IgD-negative memory B cell (primary cell): ENCODE data around the gene SYCE3. TPM values are rescaled to one million over a fixed set of nuclear protein-coding genes. Genes with fewer than 3 reads are reported as not detected.
"Not testable (repeated sequence)": the region's sequence is repeated elsewhere in the genome, so short reads cannot be mapped to it uniquely, and the experiment has no call there.

Experiments
- H3K27ac Mint-ChIP-seq, 3 donors: one replicate each; pipeline ENCODE4 v1.8.0; 2020 to 2022; ENCODE audit warnings: mild to moderate bottlenecking in 3 of 3, mixed read lengths in 3 of 3, moderate library complexity in 1 of 3
- H3K27me3 Mint-ChIP-seq: one replicate; pipeline ENCODE4 v1.8.0; 2021; ENCODE audit warnings: mixed read lengths
- H3K36me3 Mint-ChIP-seq: one replicate; pipeline ENCODE4 v1.8.0; 2020; ENCODE audit warnings: mild to moderate bottlenecking, mixed read lengths
- H3K4me1 Mint-ChIP-seq, 3 donors: one replicate each; pipeline ENCODE4 v1.8.0; 2020 to 2022; ENCODE audit warnings: mixed read lengths in 3 of 3, mild to moderate bottlenecking in 1 of 3
- H3K4me3 Mint-ChIP-seq, 4 donors: one replicate each; pipeline ENCODE4 v1.8.0; 2020 to 2022; ENCODE audit warnings: mild to moderate bottlenecking in 4 of 4, mixed read lengths in 4 of 4, moderate library complexity in 3 of 4
- H3K9me3 Mint-ChIP-seq, 3 donors: one replicate each; pipeline ENCODE4 v1.8.0; 2020 to 2021; ENCODE audit warnings: mixed read lengths in 3 of 3, mild to moderate bottlenecking in 1 of 3
- polyA plus RNA-seq: library from polyadenylated mRNA; unstranded; fragments of 300-500 nt; fragmentation: Illumina TruSeq; gene quantifications from one replicate; pipeline ENCODE4 v1.2.3, GENCODE V29; 2021

SYCE3 gene
- polyA plus RNA-seq, 1 donor from 2014 or later: not detected

DNA sequence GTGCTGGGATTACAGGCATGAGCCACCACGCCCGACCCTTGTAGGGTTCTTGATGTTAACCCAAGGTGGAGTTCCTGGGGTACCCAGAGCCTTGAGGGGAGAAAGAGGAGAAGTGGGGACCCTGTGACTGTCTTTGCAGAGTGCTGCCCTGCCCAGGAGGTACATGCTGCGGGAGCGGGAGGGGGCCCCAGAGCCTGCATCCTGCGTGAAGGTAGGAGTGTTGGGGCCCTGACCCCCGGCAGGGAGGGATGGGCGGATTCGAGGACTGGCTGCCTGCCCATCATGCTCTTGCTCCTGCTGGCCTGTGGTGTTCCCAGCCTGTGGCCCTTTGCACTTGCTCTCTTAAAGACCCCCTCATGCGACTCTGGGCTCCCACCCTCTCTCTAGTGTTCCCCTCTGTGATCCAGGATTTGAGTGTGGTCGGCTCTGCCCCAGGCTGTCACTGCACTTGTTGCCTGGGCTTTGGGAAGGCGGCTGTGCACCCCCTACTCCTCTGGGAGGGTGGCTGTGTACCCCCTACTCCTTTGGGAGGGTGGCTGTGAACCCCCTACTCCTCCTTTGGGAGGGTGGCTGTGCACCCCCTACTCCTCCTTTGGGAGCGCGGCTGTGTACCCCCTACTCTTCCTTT, 41.8 kb downstream of the SYCE3 start:
- H3K36me3 Mint-ChIP-seq: no peaks in the 10 kb centered on the region
- no peaks in the 10 kb centered on the region for H3K27me3 Mint-ChIP-seq
- no peak overlapping the region for H3K4me3 Mint-ChIP-seq
- H3K4me1 Mint-ChIP-seq: peaks cover 4 to 6% (median 5%) of the 10 kb centered on the region in 3 donors
- H3K27ac Mint-ChIP-seq: no peak overlapping the region
- no peaks in the 10 kb centered on the region for H3K9me3 Mint-ChIP-seq

DNA sequence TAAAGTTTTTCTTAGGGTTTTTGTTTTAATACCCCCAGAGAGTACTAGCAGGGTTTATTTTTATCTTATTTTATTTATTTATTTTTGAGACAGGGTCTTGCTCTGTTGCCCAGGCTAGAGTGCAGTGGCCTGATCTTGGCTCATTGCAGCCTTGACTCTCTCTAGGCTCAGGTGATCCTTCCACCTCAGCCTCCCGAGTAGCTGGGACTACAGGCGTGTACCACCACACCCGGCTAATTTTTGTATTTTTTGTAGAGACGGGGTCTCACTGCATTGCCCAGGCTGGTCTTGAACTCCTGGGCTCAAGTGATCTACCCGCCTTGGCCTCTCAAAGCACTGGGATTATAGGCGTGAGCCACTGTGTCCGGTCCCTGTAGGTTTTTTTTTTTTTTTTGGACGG, 42.5 kb downstream of the SYCE3 start:
- H3K27ac Mint-ChIP-seq: peak overlapping the region in 1 of 3 donors; percentile 39
- H3K36me3 Mint-ChIP-seq, H3K4me3 Mint-ChIP-seq, H3K27me3 Mint-ChIP-seq, H3K9me3 Mint-ChIP-seq, H3K4me1 Mint-ChIP-seq: not testable (repeated sequence)

DNA sequence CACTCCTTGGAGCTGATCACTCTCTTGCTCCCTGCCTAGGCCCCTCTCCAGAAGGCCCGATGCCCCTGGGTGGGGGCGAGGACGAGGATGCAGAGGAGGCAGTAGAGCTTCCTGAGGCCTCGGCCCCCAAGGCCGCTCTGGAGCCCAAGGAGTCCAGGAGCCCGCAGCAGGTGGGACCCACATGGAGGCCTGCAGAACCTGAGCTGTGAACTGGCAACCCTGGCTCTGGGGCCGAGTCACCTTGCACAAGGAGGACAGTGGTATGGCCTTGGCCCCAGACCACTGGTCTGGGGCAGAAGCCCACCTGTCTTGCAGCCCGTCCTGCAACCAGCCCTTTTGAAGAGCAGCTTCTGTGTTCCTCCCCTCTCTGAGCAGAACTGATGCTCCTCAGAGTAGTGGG, 43.6 kb downstream of the SYCE3 start:
- Mint-ChIP-seq H3K27me3 (no peaks in the 10 kb centered on the region), H3K27ac (no peak overlapping the region), H3K9me3 (no peaks in the 10 kb centered on the region), H3K36me3 (no peaks in the 10 kb centered on the region), H3K4me3 (no peak overlapping the region), H3K4me1 (peaks cover 0 to 4% (median 3%) of the 10 kb centered on the region in 3 donors)

DNA sequence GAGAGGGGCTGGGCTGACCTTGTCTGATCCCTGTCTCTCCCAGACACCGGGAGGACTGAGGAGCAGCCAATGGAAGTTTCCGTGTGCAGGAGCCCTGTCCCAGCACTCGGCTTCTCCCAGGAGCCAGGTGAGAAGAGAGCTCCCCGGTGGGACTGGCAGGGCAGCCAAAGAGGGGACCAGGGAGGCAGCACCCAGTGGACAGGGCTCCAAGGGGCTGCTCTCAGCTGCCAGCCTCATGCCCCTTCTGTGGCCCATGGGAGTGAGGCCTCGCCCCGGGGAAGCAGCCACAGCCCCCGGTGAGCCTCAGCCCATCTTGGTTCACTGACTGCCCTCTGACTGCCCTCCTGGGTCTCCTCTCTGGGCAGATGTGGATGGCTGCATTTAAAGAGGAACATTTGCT, 44.1 kb downstream of the SYCE3 start:
- H3K4me3 Mint-ChIP-seq: no peak overlapping the region
- H3K36me3 Mint-ChIP-seq: no peaks in the 10 kb centered on the region
- no peaks in the 10 kb centered on the region for H3K27me3 Mint-ChIP-seq
- peaks cover 0 to 5% (median 3%) of the 10 kb centered on the region in 3 donors for H3K4me1 Mint-ChIP-seq
- H3K27ac Mint-ChIP-seq: no peak overlapping the region
- H3K9me3 Mint-ChIP-seq: no peaks in the 10 kb centered on the region

DNA sequence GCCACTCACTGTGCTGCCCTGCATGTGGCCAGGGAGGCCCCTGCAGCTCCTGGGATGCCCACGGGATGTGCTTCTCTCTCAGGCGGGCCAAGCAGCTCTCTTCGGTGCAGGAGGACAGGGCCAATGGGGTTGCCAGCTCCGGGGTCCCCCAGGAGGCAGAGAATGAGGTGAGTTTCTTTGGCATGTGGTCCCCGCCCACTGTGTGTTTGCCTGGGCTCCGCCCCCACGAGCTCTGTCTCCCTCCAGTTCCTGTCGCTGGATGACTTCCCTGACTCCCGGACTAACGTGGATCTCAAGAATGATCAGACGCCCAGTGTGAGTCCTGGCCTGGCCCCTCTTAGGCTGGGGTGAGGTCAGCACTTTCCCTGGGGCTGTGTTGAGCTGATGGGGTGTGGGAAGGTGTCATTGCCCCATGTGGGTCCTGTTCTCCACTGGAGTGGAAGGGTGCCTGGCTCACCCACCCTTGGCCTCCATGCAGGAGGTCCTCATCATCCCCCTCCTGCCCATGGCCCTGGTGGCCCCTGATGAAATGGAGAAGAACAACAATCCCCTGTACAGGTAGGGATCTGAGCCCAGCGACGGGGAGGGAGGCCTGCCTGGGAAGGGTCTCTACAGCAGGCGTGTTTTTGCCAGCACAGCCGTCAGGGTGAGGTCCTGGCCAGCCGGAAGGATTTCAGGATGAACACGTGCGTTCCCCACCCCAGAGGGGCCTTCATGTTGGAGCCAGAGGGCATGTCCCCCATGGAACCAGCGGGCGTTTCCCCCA, 45.0 kb downstream of the SYCE3 start:
- H3K4me1 Mint-ChIP-seq: peaks cover 0 to 5% (median 3%) of the 10 kb centered on the region in 3 donors
- no peak overlapping the region for H3K4me3 Mint-ChIP-seq
- H3K27ac Mint-ChIP-seq: no peak overlapping the region
- H3K9me3 Mint-ChIP-seq: no peaks in the 10 kb centered on the region
- no peaks in the 10 kb centered on the region for H3K27me3 Mint-ChIP-seq
- H3K36me3 Mint-ChIP-seq: no peaks in the 10 kb centered on the region

DNA sequence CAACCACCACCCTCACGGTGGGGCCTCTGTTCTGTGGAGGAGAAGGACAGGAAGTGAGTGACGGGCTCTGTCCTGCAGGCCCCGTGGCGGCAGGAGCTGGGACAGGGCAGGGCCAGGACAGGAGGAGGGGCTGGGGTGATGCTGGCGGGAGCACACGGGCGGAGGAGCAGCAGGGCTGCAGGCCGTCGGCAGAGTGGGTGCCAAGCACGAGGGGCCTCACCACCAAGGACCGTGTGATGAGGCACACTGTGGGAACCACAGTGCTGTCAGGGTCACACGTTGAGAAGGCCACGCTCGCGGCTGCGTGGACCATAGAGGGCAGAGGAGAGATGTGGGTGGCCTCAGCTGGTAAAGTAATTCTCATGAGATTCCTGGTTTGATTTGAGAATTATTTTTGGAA, 45.8 kb downstream of the SYCE3 start:
- no peaks in the 10 kb centered on the region for H3K27me3 Mint-ChIP-seq
- H3K36me3 Mint-ChIP-seq: no peaks in the 10 kb centered on the region
- no peaks in the 10 kb centered on the region for H3K9me3 Mint-ChIP-seq
- H3K4me1 Mint-ChIP-seq: peaks cover 0 to 5% (median 3%) of the 10 kb centered on the region in 3 donors
- no peak overlapping the region for H3K4me3 Mint-ChIP-seq
- H3K27ac Mint-ChIP-seq: no peak overlapping the region

DNA sequence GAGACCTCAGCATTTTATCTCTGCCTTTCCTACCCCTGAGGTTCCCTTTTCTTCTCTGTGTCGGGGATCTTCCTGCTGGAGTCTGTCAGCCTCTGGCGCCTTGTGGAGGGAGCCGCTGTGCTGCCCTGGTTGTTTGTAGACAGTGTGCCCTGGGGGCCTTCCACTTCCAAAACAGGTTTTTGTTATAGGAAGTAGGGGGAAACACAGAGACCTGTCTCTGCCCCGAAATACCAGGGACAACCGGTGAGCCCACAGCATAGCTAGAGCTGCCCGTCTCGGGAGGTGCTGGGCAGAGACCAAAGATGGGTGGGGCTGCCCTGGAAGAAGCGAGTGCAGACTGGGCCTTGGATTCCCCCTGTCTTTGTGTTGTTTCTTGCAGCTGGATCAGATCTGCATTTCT, 46.7 kb downstream of the SYCE3 start:
- peaks cover 0 to 5% (median 3%) of the 10 kb centered on the region in 3 donors for H3K4me1 Mint-ChIP-seq
- H3K4me3 Mint-ChIP-seq: no peak overlapping the region
- no peaks in the 10 kb centered on the region for H3K9me3 Mint-ChIP-seq
- peak overlapping the region in 1 of 3 donors; percentile 42 for H3K27ac Mint-ChIP-seq
- H3K36me3 Mint-ChIP-seq: no peaks in the 10 kb centered on the region
- no peaks in the 10 kb centered on the region for H3K27me3 Mint-ChIP-seq

DNA sequence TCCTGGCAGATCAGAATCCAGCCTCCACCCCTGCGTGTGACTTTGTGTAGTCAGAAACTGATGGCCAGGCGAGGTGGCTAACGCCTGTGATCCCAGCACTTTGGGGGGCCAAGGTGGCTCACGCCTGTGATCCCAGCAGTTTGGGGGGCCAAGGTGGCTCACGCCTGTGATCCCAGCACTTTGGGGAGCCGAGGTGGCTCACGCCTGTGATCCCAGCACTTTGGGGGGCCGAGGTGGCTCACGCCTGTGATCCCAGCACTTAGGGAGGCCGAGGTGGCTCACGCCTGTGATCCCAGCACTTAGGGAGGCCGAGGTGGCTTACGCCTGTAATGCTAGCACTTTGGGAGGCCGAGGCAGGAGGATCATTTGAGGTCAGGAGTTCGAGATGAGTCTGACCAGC, 49.5 kb downstream of the SYCE3 start:
- Mint-ChIP-seq H3K4me3 (no peak overlapping the region), H3K36me3 (no peaks in the 10 kb centered on the region), H3K4me1 (peaks cover 9 to 14% (median 11%) of the 10 kb centered on the region in 3 donors), H3K9me3 (no peaks in the 10 kb centered on the region), H3K27ac (peak overlapping the region in 2 of 3 donors; percentile 16 to 46), H3K27me3 (no peaks in the 10 kb centered on the region)

DNA sequence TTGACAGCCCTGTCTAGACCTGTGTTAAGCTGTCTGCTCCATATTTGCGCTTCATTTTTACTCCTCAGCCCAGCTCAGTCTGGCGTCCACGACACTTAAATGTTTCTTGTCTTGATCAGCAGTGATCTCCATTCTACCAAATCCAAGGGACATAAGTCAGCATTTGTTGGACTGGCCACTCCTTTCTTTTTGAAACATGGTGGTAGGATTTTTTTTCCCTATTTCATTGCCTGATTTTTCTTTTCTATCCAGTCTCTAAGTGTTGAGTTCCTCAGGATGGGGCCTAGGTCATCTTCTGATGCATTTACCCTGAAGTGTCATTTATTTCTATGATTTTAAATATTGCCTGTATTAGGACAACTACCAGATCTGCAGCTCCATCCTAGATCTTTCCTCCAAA, 53.8 kb downstream of the SYCE3 start:
- Mint-ChIP-seq H3K4me1 (peaks cover 9 to 14% (median 11%) of the 10 kb centered on the region in 3 donors), H3K4me3 (peak overlapping the region; percentile 90 to 99 (median 95)), H3K36me3 (no peaks in the 10 kb centered on the region), H3K27me3 (no peaks in the 10 kb centered on the region), H3K9me3 (no peaks in the 10 kb centered on the region), H3K27ac (peak overlapping the region; percentile 84 to 98 (median 97))

DNA sequence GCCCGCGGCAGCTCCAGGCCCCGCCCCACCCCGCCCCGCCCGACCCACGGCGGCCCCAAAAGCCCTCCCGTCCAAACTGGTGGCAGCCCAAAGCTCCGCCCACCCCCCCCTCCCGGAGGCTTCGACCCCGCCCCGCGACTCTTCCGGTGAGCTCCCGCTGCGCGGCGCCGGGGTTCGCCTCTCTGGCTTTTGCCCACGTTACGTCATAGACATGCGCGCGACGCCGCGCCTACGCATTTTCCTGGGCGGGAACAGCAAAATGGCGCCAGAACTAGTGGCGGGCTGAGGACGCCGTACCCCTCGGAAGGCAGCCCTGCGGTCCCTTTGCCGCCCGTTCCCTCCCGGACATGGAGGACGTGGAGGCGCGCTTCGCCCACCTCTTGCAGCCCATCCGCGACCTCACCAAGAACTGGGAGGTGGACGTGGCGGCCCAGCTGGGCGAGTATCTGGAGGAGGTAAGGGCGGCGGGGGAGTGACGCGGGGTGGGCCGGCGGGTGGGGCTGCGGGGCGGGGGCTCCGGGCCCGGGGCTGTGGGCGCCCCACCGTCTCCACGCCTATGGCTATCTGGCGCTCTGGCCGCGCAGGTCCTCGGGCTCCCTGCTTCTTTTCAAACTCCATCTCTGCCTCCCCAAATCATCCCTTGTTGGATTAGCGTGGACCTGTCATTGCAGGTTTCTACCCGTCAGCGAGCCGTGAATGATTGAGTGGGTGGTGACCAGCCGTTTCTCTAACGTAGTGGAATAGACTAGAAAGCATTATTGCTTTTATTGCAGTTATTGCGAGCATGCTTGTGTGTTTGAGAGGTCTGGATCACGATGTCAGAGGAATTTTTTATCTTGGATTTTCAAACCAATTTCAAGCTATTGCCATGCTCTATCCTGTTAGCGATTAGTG, 54.5 kb downstream of the SYCE3 start, which contains the start of gene NCAPH2:
Gene NCAPH2 (plus strand): TSS at position 234 of the 894 bp plus-strand sequence. CDS start 114 bp downstream, at position 348.
- H3K4me1 Mint-ChIP-seq: peaks cover 9 to 14% (median 10%) of the 10 kb centered on the region in 3 donors
- no peaks in the 10 kb centered on the region for H3K27me3 Mint-ChIP-seq
- H3K4me3 Mint-ChIP-seq: peak within 1 kb of the TSS; percentile 94 to 99 (median 96)
- no peaks in the 10 kb centered on the region for H3K9me3 Mint-ChIP-seq
- H3K36me3 Mint-ChIP-seq: no peaks in the 10 kb centered on the region
- peak within 1 kb of the TSS; percentile 94 to 98 (median 97) for H3K27ac Mint-ChIP-seq

DNA sequence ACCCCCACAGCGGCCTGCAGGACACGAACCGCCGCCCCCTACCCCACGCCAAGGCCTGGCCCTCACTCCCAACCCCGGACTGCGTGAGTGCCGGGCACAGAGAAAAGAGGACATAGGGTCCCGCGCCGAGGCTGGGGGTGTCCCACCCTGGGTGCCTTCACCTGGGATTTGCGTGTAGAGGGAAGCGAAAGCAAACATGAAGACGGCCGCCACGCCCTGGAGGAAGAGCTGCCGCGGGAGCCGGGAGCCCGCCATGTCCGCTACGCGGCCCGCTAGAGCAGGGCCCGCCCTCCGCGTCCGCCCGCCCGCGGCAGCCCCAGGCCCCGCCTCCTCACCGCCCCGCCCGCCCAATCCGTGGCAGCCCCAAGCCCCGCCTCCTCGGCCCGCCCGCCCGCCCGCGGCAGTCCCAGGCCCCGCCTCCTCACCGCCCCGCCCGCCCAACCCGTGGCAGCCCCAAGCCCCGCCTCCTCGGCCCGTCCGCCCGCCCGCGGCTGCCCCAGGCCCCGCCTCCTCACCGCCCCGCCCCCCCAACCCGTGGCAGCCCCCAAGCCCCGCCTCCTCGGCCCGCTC, 55.2 kb downstream of the SYCE3 start, which contains the start of gene LMF2:
Gene LMF2 (minus strand): TSS at position 282 of the 570 bp plus-strand sequence. CDS start 27 bp downstream, at position 255.
- no peaks in the 10 kb centered on the region for H3K36me3 Mint-ChIP-seq
- H3K4me3 Mint-ChIP-seq: peak within 1 kb of the TSS; percentile 94 to 99 (median 96)
- peak within 1 kb of the TSS; percentile 94 to 98 (median 97) for H3K27ac Mint-ChIP-seq
- no peaks in the 10 kb centered on the region for H3K27me3 Mint-ChIP-seq
- H3K4me1 Mint-ChIP-seq: peaks cover 9 to 14% (median 10%) of the 10 kb centered on the region in 3 donors
- H3K9me3 Mint-ChIP-seq: no peaks in the 10 kb centered on the region

DNA sequence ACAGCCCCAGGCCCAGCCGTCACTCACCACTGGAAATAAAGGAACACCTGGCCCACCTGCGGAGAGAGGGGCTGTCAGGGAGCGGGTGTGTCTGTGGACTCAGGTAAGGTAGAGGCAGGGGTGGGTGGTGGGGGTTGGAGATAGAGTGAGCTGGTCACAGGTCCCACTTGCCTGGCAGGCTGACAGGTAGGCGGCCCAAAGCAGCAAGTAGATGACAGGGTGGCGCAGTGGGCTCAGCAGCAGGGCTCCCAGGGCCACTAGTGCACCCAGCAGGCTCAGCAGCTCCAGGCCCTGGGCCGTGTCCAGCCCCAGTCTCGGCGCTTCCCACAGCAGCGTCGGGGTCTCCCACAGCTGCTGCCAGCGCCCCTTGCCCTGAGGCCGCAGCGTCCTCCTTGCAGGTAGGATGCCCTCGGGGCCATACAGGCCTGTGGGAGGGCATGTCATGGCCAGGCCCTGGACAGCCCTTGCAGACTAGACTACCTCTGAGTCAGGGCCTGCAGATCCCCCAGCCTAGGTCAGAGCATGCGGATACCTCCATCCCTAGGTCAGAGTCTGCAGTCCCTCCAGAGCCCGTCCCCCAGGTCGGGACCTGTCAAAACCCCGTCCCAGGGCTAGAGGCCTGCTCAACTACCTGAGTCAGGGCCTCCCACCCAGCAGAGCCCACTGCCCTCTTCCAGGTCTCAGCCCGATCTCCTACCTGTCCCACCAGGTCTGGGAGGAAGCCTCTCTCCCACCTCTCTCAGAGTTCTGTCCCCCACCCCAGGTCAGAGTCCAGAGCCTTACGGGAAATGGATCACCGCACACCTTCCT, 55.9 kb downstream of the SYCE3 start:
- Mint-ChIP-seq H3K4me3 (peak overlapping the region; percentile 94 to 98 (median 96)), H3K27me3 (no peaks in the 10 kb centered on the region), H3K27ac (peak overlapping the region; percentile 92 to 94 (median 93)), H3K9me3 (no peaks in the 10 kb centered on the region), H3K4me1 (peaks cover 9 to 14% (median 11%) of the 10 kb centered on the region in 3 donors), H3K36me3 (no peaks in the 10 kb centered on the region)

DNA sequence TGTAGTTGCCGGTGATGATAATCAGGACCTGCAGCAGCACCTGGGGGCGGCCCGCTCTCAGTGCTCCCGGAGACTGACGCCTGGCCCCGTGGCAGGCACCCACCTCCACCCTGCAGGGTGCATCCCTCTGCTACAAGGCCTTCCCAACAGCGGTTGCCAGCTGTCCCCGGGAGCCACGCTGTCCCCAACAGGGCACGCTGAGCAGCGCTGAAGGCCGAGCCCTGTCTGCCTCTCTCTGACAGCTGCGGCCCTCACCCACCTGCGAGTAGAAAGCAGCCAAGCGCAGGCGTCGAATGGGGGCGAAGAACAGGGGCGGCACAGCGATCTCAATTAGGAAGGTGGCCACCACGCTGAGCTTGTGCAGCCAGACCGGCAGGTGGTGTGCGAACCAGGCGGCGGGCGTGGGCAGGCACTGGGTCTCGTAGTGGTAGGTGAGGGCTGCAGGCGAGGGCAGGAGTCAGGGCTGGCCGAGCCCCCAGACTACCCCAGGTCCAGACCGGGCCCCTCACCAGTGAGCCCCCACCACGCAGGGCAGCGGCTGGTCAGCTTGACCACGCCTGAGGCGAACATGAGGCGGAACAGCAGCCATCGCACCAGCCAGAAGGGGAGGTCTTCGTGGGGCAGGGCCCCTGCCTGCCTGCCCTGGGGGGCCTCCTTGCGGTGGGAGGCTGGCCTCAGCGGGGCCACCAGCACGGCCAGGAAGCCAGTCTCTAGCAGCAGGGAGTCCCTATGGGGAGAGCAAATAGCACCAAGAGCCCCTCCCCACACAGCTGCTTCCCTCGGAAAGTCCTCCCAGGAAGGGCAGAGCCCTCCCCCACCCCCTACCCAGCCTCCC, 56.7 kb downstream of the SYCE3 start:
- Mint-ChIP-seq H3K4me1 (peaks cover 9 to 14% (median 11%) of the 10 kb centered on the region in 3 donors), H3K27ac (no peak overlapping the region), H3K36me3 (no peaks in the 10 kb centered on the region), H3K27me3 (no peaks in the 10 kb centered on the region), H3K9me3 (no peaks in the 10 kb centered on the region), H3K4me3 (peak overlapping the region in 2 of 4 donors; percentile 28 to 29)
